HG03196 (cell line): ENCODE results near the gene ERBB4.

ENCODE experiments used
- ATAC-seq: cut with Tn5 transposase; IDR thresholded peaks from one replicate; pipeline ENCODE4 v1.9.1; 2021; ENCODE audit not compliant: unreplicated experiment

The ERBB4 gene

GRCh38 chr2:212428681-212429478 lies 109.7 kb downstream of the ERBB4 start:
- ATAC-seq = no peak

- no peak for ATAC-seq
Measured at GRCh38 chr2:212427638-212428037, 111.0 kb downstream of the ERBB4 start.

- ATAC-seq = no peak
Measured at GRCh38 chr2:212426637-212427412, 111.8 kb downstream of the ERBB4 start.

- ATAC-seq = no peak
Measured at GRCh38 chr2:212424082-212424481, 114.5 kb downstream of the ERBB4 start.

- ATAC-seq = no peak
Measured at GRCh38 chr2:212423089-212423488, 115.5 kb downstream of the ERBB4 start.

GRCh38 chr2:212421556-212422334 lies 116.9 kb downstream of the ERBB4 start:
- ATAC-seq = no peak

- ATAC-seq = no peak
Measured at GRCh38 chr2:212416086-212416485, 122.5 kb downstream of the ERBB4 start.

- no peak for ATAC-seq
Measured at GRCh38 chr2:212414767-212415211, 123.8 kb downstream of the ERBB4 start.

- ATAC-seq = no peak
Measured at GRCh38 chr2:212409560-212409959, 129.0 kb downstream of the ERBB4 start.

- ATAC-seq = no peak
Measured at GRCh38 chr2:212408524-212408923, 130.1 kb downstream of the ERBB4 start.

GRCh38 chr2:212406716-212407115 lies 131.9 kb downstream of the ERBB4 start:
- ATAC-seq = no peak

- ATAC-seq = no peak
Measured at GRCh38 chr2:212402316-212402715, 136.3 kb downstream of the ERBB4 start.

- ATAC-seq = no peak
Measured at GRCh38 chr2:212398316-212398715, 140.3 kb downstream of the ERBB4 start.

- ATAC-seq = no peak
Measured at GRCh38 chr2:212392544-212392943, 146.1 kb downstream of the ERBB4 start.

GRCh38 chr2:212392043-212392442 lies 146.6 kb downstream of the ERBB4 start:
- ATAC-seq = no peak

GRCh38 chr2:212387146-212387545 lies 151.5 kb downstream of the ERBB4 start:
- no peak for ATAC-seq

GRCh38 chr2:212385241-212385640 lies 153.4 kb downstream of the ERBB4 start:
- ATAC-seq = no peak

GRCh38 chr2:212384027-212384426 lies 154.6 kb downstream of the ERBB4 start:
- ATAC-seq = no peak

GRCh38 chr2:212381428-212382102 lies 157.0 kb downstream of the ERBB4 start:
- ATAC-seq = no peak

- no peak for ATAC-seq
Measured at GRCh38 chr2:212379103-212379502, 159.5 kb downstream of the ERBB4 start.

- no peak for ATAC-seq
Measured at GRCh38 chr2:212367431-212367830, 171.2 kb downstream of the ERBB4 start.
